OCI-LY3 (cell line): Measurements from ENCODE around the gene LARGE1.

Experiments used
- CTCF ChIP-seq: fragments of 200-600, 300-600 bp; sonication (generic); IDR thresholded peaks from 2 replicates; pipeline ENCODE4 v1.5.1; 2014; ENCODE audit warnings: antibody characterized with exemption, low read length, low read depth
- EZH2phosphoT487 ChIP-seq: fragments of 200-600 bp; shearing (Covaris generic); IDR thresholded peaks from 2 replicates; pipeline ENCODE4 v1.6.1; 2018; ENCODE audit warnings: antibody characterized with exemption, mixed run types, low read depth

- no peak for TF ChIP-seq CTCF
- TF ChIP-seq EZH2phosphoT487: no peak
These were observed 537.8 kb downstream of the LARGE1 start for GRCh38 chr22:33382436-33382835.
